Daoy (cell line): ENCODE measurements around the gene COTL1. TPM values are rescaled to one million over a fixed set of nuclear protein-coding genes. Genes with fewer than 3 reads are reported as not detected.

Experiments used
- DNase-seq: peaks from one replicate; pipeline ENCODE4 v3.0.0-alpha.2; 2015; ENCODE audit warnings: low read depth
- total RNA-seq: library from RNA; depleted of rRNA; stranded (reverse); fragments of >200 nt; shearing (Covaris generic); gene quantifications from 2 replicates; pipeline ENCODE4 v1.2.3, GENCODE V29; 2014; rRNA removed

COTL1 gene, protein sequence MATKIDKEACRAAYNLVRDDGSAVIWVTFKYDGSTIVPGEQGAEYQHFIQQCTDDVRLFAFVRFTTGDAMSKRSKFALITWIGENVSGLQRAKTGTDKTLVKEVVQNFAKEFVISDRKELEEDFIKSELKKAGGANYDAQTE
- total RNA-seq, result 128 and 165 TPM in 2 replicates

- peak; percentile 98 for DNase-seq
Observed at GRCh38 chr16:84617791-84618580, at the start of gene COTL1. COTL1 (minus strand) TSS chr16:84618078; CDS start chr16:84617914, 164 bp downstream.

GRCh38 chr16:84665843-84666242 lies 48.0 kb upstream of the COTL1 start:
- no peak for DNase-seq

- no peak for DNase-seq
Observed at GRCh38 chr16:84665359-84665758, 47.5 kb upstream of the COTL1 start.

DNA sequence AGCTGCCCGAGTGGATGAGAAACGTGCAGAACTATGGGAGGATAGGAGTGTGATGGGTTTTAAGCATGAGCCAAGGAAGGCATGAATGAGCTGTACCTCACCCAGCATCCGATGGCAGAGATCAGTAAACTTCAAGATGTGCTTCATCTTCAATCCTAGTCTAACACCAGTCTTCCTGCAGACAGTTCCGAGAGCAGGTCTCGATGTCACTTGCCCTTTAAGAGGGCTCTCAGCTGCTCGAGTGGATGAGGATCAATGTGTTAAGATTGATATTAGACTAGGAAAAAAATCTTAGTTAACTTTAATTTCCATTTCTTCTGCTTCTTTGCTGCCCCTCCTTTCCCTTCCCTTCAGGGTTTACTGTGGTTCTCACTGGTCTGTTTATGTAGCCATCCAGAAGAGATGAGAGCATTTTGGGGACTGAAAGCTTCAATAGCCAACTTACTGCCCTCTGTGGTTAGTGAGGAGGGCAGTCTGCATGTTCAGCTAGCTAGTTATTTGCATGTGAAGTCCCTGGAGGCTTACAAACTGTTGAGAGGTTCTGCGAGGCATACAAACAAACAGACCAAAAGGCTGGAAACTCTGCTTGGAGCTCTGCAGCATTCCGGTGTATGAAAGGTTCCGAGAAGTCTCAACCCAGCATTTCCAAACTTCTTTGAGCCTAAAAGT lies 45.7 kb upstream of the COTL1 start:
- DNase-seq, result no peak

GRCh38 chr16:84662471-84662870 lies 44.6 kb upstream of the COTL1 start:
- DNase-seq, result no peak

DNA sequence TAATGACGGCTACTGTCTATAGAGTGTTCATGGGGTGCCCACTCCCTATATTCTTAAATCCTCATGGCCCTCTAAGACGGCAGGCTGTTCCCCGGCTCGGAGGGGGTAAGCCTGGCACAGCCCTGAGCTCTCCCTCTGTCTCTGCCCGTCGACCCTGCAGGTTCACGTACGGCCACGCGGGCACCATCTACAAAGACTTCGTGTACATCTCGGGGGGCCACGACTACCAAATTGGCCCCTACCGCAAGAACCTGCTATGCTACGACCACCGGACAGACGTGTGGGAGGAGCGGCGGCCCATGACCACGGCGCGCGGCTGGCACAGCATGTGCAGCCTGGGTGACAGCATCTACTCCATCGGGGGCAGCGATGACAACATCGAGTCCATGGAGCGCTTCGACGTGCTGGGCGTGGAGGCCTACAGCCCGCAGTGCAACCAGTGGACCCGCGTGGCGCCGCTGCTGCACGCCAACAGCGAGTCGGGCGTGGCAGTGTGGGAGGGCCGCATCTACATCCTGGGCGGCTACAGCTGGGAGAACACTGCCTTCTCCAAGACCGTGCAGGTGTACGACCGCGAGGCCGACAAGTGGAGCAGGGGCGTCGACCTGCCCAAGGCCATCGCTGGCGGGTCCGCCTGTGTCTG lies 43.7 kb upstream of the COTL1 start:
- no peak for DNase-seq

- no peak for DNase-seq
Observed at GRCh38 chr16:84660973-84661372, 43.1 kb upstream of the COTL1 start.

- DNase-seq, result no peak
Observed at GRCh38 chr16:84659656-84660300, 41.9 kb upstream of the COTL1 start.

- DNase-seq, result no peak
Observed at GRCh38 chr16:84658690-84659089, 40.8 kb upstream of the COTL1 start.

DNA sequence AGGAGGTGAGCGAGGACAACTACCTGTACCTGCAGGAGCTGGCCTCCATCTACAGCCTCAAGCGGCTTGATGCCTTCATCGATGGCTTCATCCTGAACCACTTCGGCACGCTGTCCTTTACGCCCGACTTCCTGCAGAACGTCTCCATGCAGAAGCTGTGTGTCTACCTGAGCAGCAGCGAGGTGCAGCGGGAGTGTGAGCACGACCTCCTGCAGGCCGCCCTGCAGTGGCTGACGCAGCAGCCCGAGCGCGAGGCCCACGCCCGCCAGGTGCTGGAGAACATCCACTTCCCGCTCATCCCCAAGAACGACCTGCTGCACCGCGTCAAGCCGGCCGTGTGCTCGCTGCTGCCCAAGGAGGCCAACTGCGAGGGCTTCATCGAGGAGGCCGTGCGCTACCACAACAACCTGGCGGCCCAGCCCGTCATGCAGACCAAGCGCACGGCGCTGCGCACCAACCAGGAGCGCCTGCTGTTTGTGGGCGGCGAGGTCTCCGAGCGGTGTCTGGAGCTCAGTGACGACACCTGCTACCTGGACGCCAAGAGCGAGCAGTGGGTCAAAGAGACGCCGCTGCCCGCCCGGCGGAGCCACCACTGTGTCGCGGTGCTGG lies 39.5 kb upstream of the COTL1 start:
- DNase-seq, result no peak

DNA sequence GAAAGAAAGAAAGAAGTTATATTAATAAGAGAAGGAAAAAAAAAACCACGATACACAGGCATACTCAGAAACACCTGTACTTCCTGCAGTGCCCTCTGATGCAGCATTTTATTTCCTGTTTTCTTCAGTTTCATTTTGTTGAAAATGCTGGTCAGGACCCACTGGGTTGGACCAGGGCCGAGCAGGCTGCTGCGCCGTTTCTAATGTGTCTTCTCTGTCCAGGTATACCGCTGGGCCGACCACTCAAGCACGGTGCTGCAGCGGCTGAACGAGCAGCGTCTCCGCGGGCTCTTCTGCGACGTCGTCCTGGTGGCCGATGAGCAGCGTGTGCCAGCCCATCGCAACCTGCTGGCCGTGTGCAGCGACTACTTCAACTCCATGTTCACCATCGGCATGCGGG lies 38.8 kb upstream of the COTL1 start:
- no peak for DNase-seq

DNA sequence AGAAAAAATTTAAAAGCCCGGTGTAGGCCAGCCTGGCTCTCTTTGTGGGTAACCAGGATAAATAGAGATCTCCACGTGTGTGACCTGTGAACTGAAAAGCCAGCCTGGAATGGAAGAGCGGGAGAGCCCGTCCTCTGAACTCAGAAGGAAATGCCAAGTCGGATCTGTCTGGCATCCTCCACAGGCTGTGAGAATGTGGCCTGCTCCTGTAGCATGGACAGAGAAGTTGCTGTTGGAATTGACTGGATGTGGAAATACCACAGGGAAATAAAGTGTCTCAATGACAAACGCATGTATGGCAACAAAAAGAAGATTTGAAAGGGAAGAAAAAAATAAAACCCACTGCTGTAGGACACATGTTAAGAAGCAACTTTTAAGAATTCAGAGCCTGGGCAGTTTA lies 37.1 kb upstream of the COTL1 start:
- DNase-seq, result no peak

DNA sequence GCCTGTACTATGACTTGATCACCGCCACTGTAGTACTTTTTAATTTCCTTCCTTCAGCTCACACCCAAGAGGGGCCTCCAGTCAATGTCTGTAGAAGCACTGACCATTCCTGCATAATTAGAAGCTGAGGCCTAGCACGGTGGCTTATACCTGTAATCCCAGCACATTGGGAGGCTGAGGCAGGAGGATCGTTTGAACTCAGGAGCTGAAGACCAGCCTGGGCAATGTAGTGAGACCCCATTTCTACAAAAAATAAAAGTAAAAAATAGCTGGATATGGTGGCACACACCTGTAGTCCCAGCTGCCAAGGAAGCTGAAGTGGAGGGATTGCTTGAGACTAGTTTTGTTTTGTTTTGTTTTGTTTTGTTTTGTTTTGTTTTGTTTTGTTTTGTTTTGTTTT lies 36.4 kb upstream of the COTL1 start:
- no peak for DNase-seq

GRCh38 chr16:84652566-84652965 lies 34.7 kb upstream of the COTL1 start:
- no peak for DNase-seq

DNA sequence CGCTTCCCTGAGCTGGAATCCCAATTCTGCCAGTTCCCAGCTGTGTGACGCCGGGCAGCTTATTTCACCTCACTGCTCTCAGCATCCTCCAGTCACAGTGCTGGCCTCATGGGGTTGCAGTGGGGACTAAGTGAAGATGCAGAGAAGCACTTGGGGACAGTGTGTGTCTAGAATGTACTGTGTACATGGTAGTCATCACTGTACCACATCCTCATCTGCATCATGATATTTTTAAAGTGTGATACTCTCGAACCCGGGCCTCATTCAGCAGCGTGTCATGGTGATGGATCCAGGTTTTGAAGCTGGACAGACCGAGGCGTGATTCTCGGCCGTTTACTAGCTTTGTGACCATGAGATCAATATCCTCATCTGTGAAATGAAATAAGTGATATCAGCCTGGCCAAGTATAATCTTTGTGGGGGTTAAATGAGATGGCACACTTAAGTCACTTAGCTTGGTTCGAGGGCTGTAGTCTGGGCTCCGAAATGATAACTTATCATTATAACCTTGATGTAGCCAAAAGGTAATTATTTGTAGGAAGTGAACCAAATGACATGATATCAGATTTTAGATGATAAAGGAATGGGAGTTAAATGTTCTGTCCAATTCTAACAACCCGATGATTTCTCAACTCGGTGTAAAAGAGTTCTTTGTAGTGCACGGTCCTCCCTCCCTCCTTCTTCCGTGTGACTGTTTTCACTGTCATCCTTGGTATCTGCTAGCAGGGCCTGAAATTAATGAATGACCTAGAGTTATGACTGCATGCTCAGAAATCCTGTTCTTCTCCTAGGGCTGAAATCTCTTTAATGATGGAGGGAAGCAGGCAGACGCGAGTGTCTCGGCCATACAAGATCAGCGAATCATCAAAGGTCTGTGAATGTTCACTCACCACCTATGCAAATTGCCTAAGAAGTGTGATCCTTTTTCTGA lies 32.4 kb upstream of the COTL1 start:
- no peak for DNase-seq

DNA sequence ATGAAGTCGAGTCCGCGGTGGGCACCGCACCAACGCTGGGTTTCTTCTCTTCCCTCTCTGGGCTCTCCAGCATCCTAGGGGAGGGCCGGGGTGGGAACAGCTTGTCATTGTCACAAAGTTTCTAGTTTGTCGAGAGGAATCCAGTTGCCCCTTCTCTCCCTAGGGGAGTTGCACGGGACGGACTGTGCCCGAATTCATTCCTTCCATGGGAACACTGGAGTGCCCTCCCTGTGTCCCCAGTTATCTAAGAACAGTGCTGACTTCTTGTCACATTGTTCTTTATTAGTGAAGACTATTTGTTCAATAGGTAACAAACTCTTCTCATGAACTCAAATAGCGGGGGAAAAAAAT lies 31.6 kb upstream of the COTL1 start:
- DNase-seq, result no peak

- no peak for DNase-seq
Observed at GRCh38 chr16:84648595-84649510, 31.0 kb upstream of the COTL1 start.

DNA sequence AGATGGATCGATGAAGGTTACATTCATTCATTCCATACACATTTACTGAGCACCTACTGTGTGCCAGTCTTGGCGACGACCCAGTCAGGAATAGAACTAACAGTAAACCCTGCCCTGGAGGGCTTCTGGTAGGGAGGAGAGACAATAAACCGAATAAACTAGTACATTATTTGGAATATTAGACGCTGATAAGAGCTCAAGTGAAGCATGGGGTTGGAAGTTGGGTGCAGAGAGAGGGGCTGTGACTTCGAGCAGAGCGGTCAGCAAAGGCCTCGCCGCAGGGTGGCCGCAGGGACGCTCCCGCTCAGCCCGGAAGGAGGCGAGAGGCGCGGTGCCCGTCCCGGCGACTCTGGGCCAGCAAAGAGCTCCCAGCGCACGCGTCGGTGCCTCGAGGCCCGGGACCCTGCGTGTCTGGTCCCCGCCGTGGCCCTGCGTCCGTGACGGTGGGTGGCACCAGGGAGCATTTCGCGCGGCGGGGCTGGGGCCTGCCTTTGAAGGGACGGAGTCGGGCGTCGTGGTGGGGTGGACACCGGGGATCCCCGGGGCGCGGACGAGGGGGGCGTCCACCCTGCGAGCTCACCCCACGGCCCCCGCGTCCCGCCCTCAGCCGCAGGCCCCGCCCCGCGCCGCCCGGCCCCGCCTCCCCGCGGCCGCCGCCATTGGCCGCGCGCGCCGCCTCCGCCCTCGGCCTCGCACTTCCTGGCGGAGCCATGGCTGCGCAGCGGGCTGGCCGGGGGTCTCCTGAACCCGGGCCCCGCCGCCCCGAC lies 30.1 kb upstream of the COTL1 start, which contains the start of gene KLHL36:
KLHL36 (plus strand) TSS at position 684 of the 767 bp plus-strand sequence. CDS start 2,357 bp downstream, outside the sequence.
- DNase-seq, result peak; percentile 62

- DNase-seq, result no peak
Observed at GRCh38 chr16:84643674-84644073, 25.8 kb upstream of the COTL1 start.
